Left ventricle myocardium inferior (tissue), 1 donor: Measurements from ENCODE around the gene PLBD2. TPM values are rescaled to one million over a fixed set of nuclear protein-coding genes. Genes with fewer than 3 reads are reported as not detected.

Experiments
- DNase-seq: peaks from one replicate; pipeline ENCODE4 v3.0.0-alpha.2; 2020
- H3K27ac ChIP-seq: fragments of 200-600 bp; replicated peaks from 2 replicates; pipeline ENCODE4 v1.8.0; 2021
- H3K27me3 ChIP-seq: fragments of 200-600 bp; 2 replicates; pipeline ENCODE4 v1.8.0; 2021; ENCODE audit warnings: low read depth
- H3K36me3 ChIP-seq: fragments of 200-600 bp; 2 replicates; pipeline ENCODE4 v1.8.0; 2021
- H3K4me1 ChIP-seq: fragments of 200-600 bp; 2 replicates; pipeline ENCODE4 v1.8.0; 2021
- H3K4me3 ChIP-seq: fragments of 200-600 bp; 2 replicates; pipeline ENCODE4 v1.8.0; 2021; ENCODE audit warnings: mild to moderate bottlenecking, moderate library complexity
- H3K9me3 ChIP-seq: fragments of 200-600 bp; replicated peaks from 2 replicates; pipeline ENCODE4 v1.8.0; 2021
- CTCF ChIP-seq: fragments of 200-600 bp; IDR thresholded peaks from 2 replicates; pipeline ENCODE4 v1.8.0; 2021; ENCODE audit warnings: antibody characterized with exemption, mild to moderate bottlenecking, borderline replicate concordance
- intact Hi-C: fragments of 100-400 bp; cut with micrococcal nuclease; formaldehyde crosslinking; loops from one replicate; pipeline ENCODE4 v1.11.0; 2022
- total RNA-seq: library from RNA; stranded (reverse); fragmentation: NEBNext Ultra II Directional; extraction: Animal tissue kit (Norgen Biotek cat#: 25700); gene quantifications from one replicate; pipeline ENCODE4 v1.2.1, GENCODE V29; 2021
- donor health status: DM: no; HTN: yes; CAD: no; lungs with severe emphysema.

PLBD2 gene
- total RNA-seq, 1 donor from 2014 or later, result 28.9 TPM

GRCh38 chr12:113384778-113385177 is 26.4 kb downstream of the PLBD2 start:
- Histone ChIP-seq H3K27ac (no peak overlapping the region), H3K4me1 (no peaks in the 10 kb centered on the region), H3K4me3 (no peak overlapping the region), H3K27me3 (no peaks in the 10 kb centered on the region), H3K36me3 (peaks cover 80% of the 10 kb centered on the region), H3K9me3 (no peaks in the 10 kb centered on the region)
- DNase-seq, result no peak
- intact Hi-C loops, result no loop called here
- no peak for TF ChIP-seq CTCF

GRCh38 chr12:113385282-113385882 is 27.0 kb downstream of the PLBD2 start:
- Histone ChIP-seq H3K27ac (no peak overlapping the region), H3K36me3 (peaks cover 80% of the 10 kb centered on the region), H3K9me3 (no peaks in the 10 kb centered on the region), H3K4me3 (no peak overlapping the region), H3K27me3 (no peaks in the 10 kb centered on the region), H3K4me1 (no peaks in the 10 kb centered on the region)
- intact Hi-C loops, result no loop called here
- no peak for DNase-seq
- no peak for TF ChIP-seq CTCF

- Histone ChIP-seq H3K4me1 (no peaks in the 10 kb centered on the region), H3K9me3 (no peaks in the 10 kb centered on the region), H3K4me3 (no peak overlapping the region), H3K27ac (no peak overlapping the region), H3K36me3 (peaks cover 81% of the 10 kb centered on the region), H3K27me3 (no peaks in the 10 kb centered on the region)
- intact Hi-C loops, result no loop called here
- TF ChIP-seq CTCF, result no peak
- no peak for DNase-seq
Observed at GRCh38 chr12:113386866-113387566, 28.6 kb downstream of the PLBD2 start.

- no peaks in the 10 kb centered on the region for H3K27me3 ChIP-seq
- no peak overlapping the region for H3K4me3 ChIP-seq
- H3K4me1 ChIP-seq, result no peaks in the 10 kb centered on the region
- no peak overlapping the region for H3K27ac ChIP-seq
- H3K9me3 ChIP-seq, result no peaks in the 10 kb centered on the region
- intact Hi-C loops, result no loop called here
- DNase-seq, result no peak
- TF ChIP-seq CTCF, result no peak
- peaks cover 81% of the 10 kb centered on the region for H3K36me3 ChIP-seq
Observed at GRCh38 chr12:113387631-113388030, 29.2 kb downstream of the PLBD2 start.

GRCh38 chr12:113388351-113388750 is 30.0 kb downstream of the PLBD2 start:
- H3K36me3 ChIP-seq, result peaks cover 75% of the 10 kb centered on the region
- no peaks in the 10 kb centered on the region for H3K27me3 ChIP-seq
- H3K4me1 ChIP-seq, result no peaks in the 10 kb centered on the region
- H3K9me3 ChIP-seq, result no peaks in the 10 kb centered on the region
- no peak for DNase-seq
- H3K4me3 ChIP-seq, result no peak overlapping the region
- no peak overlapping the region for H3K27ac ChIP-seq
- intact Hi-C loops, result no loop called here
- no peak for TF ChIP-seq CTCF
